SK-N-MC (cell line): Measurements from ENCODE around the gene BMI1.

ENCODE experiments used
- EZH2 ChIP-seq: fragments of 200-600 bp; sonication (generic); IDR thresholded peaks from one replicate; pipeline ENCODE4 v1.6.1; 2017; ENCODE audit warnings: antibody characterized with exemption
- FOXP2 ChIP-seq: optimal IDR thresholded peaks from 2 replicates; pipeline ENCODE3; 2011; ENCODE audit warnings: mild to moderate bottlenecking, moderate library complexity; ENCODE audit not compliant: insufficient read depth; ENCODE audit errors: extremely low read length, control extremely low read depth

- peak; percentile 100 for TF ChIP-seq EZH2
- TF ChIP-seq FOXP2, result no peak
These were observed 1.2 kb downstream of the BMI1 start for GRCh38 chr10:22321924-22322640.
